Uterine smooth muscle cell (primary cell): ENCODE results near the gene HCFC1R1. TPM values are rescaled to one million over a fixed set of nuclear protein-coding genes. Genes with fewer than 3 reads are reported as not detected.

ENCODE experiments used
- total RNA-seq: library from RNA; depleted of rRNA; stranded (reverse); fragments of >200 nt; gene quantifications from 2 replicates; pipeline ENCODE4 v1.2.3, GENCODE V29; 2014

HCFC1R1 gene, protein sequence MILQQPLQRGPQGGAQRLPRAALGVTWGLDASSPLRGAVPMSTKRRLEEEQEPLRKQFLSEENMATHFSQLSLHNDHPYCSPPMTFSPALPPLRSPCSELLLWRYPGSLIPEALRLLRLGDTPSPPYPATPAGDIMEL
- 4.6 and 17.7 TPM in 2 replicates for total RNA-seq

DNA sequence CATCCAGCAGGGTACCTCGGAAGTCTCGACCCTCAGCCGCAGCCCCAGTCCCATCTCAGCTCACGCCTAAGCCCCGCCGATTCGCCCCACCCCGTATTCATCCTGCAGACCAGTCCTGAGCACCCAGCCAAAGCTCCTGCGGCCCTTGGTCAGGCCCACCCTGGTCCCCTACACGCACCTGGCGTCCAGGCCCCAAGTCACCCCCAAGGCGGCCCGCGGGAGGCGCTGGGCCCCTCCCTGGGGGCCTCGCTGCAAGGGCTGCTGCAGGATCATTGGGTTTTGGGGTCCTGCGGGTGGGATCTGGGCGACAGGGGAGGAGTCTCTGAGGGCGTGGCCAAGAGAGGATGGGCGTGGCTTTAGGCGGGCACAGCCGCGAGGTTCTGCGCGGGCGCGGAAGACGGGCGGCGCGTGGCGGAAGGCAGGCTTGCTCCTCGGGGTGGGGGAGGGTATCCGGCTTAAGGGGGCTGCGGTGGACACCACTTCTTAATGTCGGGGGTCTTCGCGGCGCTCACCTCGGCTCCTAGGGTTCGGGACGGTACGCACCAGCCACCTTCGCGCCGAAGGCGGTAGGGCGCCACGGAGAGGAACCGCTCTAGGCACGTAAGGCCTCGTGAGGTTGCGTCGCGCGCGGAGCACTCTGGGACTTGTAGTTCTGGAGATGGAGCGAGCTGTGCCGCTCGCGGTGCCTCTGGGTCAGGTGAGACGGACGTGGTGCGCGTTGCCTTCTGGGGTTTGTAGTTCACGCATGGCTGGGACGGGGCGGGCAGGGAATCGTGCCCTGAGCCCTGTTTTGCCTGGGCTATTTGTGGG is at the start of gene HCFC1R1, which contains the start of gene THOC6:
Gene HCFC1R1, minus strand, starts transcription at position 274 of the 810 bp plus-strand sequence. Its CDS starts 1 bp downstream, at position 273.
Gene THOC6, plus strand, starts transcription at position 367 of the 810 bp plus-strand sequence. Its CDS starts 292 bp downstream, at position 659.

DNA sequence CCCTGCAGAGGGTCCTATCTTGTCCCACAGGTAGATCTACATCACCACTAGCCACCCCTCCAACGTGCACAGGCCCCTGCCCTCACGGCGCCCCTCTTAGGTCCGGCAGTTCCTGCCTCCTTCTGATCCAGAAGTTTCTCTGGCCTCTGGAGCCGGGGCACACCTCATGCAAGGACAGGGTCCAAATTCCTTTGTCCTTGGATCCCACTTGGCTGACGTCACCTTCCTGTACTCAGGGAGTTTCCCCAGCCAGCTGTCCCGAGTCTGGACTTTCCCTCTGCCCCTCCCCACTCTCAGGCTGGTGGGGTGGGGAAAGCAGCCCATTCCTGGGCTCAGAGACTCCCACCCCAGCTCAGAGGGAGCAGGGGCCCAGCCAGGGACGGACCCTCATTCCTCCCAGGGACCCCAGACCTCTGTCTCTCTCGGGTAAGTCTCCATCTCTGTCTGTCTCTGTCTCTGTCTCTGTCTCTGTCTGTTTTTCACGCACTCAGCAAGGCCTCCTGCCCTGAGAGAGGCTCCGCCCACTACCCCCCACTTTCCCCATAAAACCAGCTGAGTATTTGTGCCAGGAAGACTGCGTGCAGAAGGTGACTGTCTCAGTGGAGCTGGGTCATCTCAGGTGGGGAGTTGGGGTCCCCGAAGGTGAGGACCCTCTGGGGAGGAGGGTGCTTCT is 41.5 kb upstream of the HCFC1R1 start, which contains the start of gene IL32:
Gene IL32, plus strand, starts transcription at position 572 of the 673 bp plus-strand sequence. CDS start 172 bp downstream, outside the sequence.

DNA sequence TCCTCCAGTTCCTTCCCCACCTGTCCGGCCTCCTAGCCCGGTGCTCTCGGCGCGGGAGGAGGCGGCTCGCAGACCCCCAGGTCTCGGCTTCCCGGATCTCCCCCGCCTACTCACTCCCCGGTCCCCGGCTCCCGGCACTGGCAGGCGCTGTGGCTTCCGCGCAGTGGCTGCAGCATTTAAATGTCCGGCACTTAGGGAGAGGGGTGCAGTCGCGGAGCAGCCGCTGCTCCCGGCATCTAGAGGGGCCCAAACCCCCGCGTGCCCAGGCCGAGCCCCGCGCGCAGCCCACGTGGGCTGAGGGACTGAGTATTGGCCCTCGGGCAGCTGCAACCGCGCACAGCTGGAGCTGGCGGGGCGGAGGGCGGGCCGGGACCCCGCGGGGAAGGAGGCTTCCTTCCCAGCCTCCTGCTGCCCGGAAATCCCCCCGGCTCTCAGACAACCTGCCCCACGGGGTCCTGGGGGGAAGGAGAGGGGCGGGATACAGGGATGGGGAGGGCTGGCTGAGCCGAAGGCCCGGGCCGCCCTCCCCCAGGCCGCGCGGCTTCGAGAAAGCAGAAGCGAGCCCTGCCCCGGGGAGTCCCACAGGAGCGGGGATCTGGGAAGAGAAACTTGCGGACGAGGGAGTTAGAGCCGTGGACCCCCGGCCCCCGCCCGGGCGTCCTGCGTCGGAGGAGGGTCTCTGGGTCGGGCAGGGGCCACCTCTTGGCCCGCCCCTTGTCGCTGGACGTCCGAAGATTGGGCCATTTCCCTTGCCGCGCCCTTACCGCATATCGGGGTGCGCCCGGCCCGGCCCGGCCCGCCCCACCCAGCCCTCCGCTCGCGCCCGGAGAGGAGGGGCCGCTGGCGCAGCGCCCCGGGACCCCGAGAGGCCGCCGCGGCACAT is 22.3 kb upstream of the HCFC1R1 start, which contains the start of gene MMP25:
Gene MMP25, plus strand, starts transcription at position 804 of the 883 bp plus-strand sequence. CDS start 357 bp downstream, outside the sequence.

DNA sequence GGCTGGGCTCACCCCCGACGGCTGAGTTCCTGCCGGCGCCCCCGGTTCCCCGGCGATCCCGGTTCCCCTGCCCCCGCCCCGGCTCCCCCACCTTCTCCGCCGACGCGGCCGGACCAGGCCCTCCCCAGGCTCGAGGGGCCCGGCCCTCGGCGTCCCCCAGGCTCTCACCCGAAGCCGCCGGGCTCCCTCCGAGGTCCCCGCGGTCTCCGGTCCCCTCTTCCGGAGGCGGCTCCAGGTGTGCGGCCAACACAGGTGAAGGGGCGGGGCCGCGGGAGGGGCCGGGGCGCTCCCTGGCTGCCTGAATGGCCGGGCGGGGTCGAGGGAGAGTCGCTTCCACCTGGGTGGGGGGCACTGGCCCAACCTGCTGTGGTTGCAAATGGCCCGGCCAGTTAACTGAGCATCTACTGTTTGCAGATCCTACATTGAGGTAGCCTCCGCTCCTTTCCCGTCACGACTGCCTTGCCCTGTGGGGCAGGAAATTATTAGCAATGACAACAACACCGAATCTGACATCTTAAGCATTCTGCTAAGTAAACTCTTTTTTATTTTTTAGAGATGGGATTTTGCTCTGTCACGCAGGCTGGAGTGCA is 13.1 kb upstream of the HCFC1R1 start, which contains the start of gene BICDL2:
Gene BICDL2, minus strand, starts transcription at position 219 of the 590 bp plus-strand sequence. CDS start 1,448 bp downstream, outside the sequence.

DNA sequence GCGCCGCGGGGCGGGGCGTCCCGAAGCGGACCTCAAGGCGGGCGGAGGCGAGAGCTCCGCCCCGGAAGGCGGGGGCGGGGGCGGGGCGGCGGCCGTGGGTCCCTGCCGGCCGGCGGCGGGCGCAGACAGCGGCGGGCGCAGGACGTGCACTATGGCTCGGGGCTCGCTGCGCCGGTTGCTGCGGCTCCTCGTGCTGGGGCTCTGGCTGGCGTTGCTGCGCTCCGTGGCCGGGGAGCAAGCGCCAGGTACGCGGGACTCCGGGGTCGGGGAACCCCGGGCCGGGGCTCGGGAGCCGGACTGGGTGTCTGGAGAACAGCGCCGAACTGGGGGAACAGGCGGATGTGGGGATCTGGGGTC is 3.5 kb downstream of the HCFC1R1 start, which contains the start of gene TNFRSF12A:
Gene TNFRSF12A, plus strand, starts transcription at position 122 of the 357 bp plus-strand sequence. Its CDS starts 30 bp downstream, at position 152.

DNA sequence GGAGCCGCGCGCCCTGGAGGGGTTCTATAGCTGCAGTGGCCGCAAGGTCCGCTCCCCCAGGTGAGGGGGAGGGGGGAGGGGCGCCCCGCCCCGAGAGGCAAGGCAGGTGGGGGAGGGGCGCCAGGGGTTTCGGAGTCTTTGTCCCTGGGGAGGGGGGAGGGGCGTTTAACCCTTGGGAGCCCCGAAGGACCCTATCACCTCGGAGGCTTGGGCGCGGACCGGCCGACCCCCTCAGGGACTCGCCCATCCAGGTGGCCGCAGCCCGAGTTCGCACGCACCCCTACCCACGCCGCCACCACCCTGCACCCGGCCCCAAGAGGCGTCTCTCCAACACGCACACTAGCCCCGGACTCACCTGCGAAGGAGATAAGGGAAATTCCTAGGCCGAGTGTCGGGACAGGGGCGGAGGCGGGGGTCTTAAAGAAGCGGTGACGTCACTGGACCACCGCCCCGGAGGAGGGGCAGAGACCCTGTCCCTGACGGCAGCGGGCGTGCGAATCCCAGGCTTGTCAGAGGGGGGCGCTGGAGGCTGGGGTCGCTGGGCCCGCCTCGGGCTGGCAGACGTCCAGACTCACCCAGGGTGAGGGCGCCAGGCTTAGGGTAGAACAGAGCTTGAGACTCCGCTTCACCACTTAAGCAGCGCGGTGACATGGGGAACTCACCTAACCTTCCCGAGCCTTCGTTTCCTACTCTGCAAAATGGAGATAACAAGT is 5.8 kb downstream of the HCFC1R1 start, which contains the start of gene CLDN6:
Gene CLDN6, minus strand, starts transcription at position 390 of the 713 bp plus-strand sequence. CDS start 2,162 bp downstream, outside the sequence.

DNA sequence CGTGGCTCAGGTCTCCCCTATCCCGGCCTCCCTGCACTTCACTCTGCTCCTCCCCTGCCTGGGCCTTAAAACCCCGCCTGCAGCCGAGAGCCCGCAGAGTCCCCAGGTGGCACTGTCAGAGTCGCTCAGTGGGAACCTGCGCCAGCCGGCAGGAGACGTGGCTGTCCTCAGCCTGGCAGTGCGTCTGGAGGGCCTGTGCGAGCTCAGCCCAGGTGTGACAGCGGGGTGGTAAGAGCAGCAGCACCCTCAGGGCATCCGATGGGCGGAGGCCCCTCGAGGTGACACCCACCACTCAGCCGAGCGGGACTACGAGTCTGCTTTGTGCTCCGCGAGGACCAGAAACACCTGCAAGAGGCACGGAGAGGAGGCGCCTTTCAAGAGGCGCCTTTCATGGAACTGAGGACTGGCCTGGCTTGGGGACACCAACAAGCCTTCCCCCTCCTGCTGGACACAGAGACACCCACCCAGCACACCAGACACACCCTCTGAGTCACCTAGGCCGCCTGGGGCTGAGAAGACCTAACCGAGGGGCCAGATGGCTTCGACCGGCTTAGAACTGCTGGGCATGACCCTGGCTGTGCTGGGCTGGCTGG is 10.8 kb downstream of the HCFC1R1 start, which contains the start of gene CLDN9:
Gene CLDN9, plus strand, starts transcription at position 96 of the 593 bp plus-strand sequence. Its CDS starts 440 bp downstream, at position 536.

DNA sequence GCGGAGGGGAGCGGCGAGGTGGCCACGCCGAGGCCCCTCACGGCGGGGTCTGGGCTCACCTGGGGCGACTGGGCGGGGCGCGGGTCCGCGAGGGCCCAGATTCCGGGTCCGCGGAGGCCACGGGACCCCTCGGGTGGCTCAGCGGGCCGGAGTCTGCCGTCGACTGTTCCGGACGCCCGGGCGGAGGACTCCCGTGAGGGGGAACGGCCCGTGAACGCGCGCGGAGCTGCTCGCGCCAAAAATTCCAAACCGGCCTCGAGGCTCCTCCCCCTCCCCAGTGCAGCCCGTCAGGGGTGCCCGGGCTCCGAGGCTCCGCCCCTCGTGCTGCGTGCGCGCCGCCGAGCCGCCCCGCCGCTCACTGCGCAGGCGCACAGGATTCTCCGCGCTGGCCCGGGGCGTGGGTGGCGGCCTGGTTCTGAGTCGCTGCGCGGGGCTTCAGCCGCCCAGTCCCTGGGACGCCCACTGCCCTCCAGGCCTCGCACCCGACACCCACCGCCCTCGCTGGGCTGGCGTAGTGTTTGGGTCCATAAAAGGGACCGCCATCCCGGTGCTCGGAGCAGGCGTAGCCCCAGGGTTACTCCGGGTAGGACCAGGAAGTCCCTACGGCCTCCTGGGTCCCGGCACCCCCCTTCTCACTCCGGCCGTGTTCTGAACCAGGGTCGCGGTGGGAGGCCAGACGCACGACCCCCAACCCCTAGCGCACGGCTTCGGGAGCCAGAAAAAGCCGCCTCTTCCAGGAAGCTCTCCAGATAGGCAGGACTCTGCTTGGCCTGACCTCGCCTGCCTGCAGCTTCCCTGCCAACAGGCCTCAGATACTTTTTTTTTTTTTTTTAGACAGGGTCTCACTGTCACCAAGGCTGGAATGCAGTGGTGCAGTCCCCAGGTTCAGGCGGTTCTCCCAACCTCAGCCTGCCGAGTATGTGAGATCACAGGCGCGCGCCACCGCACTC is 43.2 kb downstream of the HCFC1R1 start, which contains the start of gene PKMYT1:
Gene PKMYT1, minus strand, starts transcription at position 220 of the 950 bp plus-strand sequence. CDS start 789 bp downstream, outside the sequence.

Other genes with a start within 250 kb of the HCFC1R1 start
- gene ELOB, start 246.7 kb downstream of the HCFC1R1 start, total RNA-seq = 377 and 396 TPM in 2 replicates
- gene PRSS33, start 236.4 kb downstream of the HCFC1R1 start, total RNA-seq = not detected in 2 replicates
- gene PRSS41, start 225.5 kb downstream of the HCFC1R1 start, total RNA-seq = not detected in 2 replicates
- gene PRSS21, start 206.7 kb downstream of the HCFC1R1 start, total RNA-seq = 1.6 and 3.4 TPM in 2 replicates
- gene ZG16B, start 193.6 kb downstream of the HCFC1R1 start, total RNA-seq = 0.55 and 0.87 TPM in 2 replicates
- 0.12 and 1.5 TPM in 2 replicates for gene PRSS22, start 165.8 kb downstream of the HCFC1R1 start, total RNA-seq
- gene FLYWCH2, start 140.7 kb downstream of the HCFC1R1 start, total RNA-seq = 65.2 and 78.6 TPM in 2 replicates
- gene FLYWCH1, start 112.0 kb downstream of the HCFC1R1 start, total RNA-seq = 50.8 and 70.2 TPM in 2 replicates
- gene KREMEN2, start 59.7 kb downstream of the HCFC1R1 start, total RNA-seq = 0.11 TPM in 1 of 2 replicates, not detected in the other
- gene PAQR4, start 54.6 kb downstream of the HCFC1R1 start, total RNA-seq = 3.6 and 11.2 TPM in 2 replicates
- gene PKMYT1, start 43.5 kb downstream of the HCFC1R1 start, total RNA-seq = 3.5 and 16.8 TPM in 2 replicates
- gene CLDN9, start 11.0 kb downstream of the HCFC1R1 start, total RNA-seq = not detected in 2 replicates
- not detected in 2 replicates for gene CLDN6, start 5.8 kb downstream of the HCFC1R1 start, total RNA-seq
- 269 and 359 TPM in 2 replicates for gene TNFRSF12A, start 3.6 kb downstream of the HCFC1R1 start, total RNA-seq
- gene THOC6, start 93 bp upstream of the HCFC1R1 start, total RNA-seq = 31.4 and 32.7 TPM in 2 replicates
- under 0.01 and 0.25 TPM in 2 replicates for gene BICDL2, start 13.0 kb upstream of the HCFC1R1 start, total RNA-seq
- under 0.01 and 0.11 TPM in 2 replicates for gene MMP25, start 22.6 kb upstream of the HCFC1R1 start, total RNA-seq
- gene IL32, start 41.7 kb upstream of the HCFC1R1 start, total RNA-seq = 1.9 and 8.6 TPM in 2 replicates
- not detected in 2 replicates for gene ZSCAN10, start 75.4 kb upstream of the HCFC1R1 start, total RNA-seq
- 20.5 and 24.1 TPM in 2 replicates for gene ZNF205, start 88.6 kb upstream of the HCFC1R1 start, total RNA-seq
- 7.4 and 9.5 TPM in 2 replicates for gene ZNF213, start 111.1 kb upstream of the HCFC1R1 start, total RNA-seq
- not detected in 2 replicates for gene OR1F1, start 164.3 kb upstream of the HCFC1R1 start, total RNA-seq
- gene ZNF200, start 211.2 kb upstream of the HCFC1R1 start, total RNA-seq = 8.1 and 9.2 TPM in 2 replicates
- 0.12 TPM in 1 of 2 replicates, not detected in the other for gene MEFV, start 232.7 kb upstream of the HCFC1R1 start, total RNA-seq